GM21825 (cell line): Measurements from ENCODE around the gene GABBR2.

Experiments
- ATAC-seq: cut with Tn5 transposase; IDR thresholded peaks from one replicate; pipeline ENCODE4 v1.9.1; 2021; ENCODE audit warnings: mild to moderate bottlenecking, moderate library complexity; ENCODE audit not compliant: unreplicated experiment

The GABBR2 gene

DNA sequence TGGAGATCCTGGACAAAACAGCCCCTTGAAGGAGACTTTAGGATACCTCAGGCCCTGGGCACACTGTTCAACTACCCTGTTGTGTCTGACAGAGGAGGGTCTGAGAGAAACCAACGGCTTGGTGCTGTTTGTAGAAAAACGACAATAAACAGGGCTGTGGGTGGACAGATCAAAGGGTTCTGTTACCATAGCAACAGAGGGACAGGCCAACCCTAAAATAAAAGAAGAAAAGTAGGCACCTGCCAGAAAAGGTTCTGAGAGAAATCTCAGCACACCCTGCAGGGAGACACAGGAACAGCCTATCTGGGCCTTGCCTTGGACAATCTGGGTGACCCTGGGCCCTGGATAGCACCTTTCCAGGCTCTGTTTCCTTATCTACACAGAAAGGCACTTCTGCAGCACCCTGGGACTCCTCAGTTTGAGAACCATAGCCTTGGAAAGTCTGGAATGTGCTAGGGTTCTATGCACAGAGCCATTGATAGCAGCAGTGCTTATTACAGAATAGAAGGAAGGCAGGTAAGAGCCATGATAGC lies 348.5 kb downstream of the GABBR2 start:
- ATAC-seq = no peak

DNA sequence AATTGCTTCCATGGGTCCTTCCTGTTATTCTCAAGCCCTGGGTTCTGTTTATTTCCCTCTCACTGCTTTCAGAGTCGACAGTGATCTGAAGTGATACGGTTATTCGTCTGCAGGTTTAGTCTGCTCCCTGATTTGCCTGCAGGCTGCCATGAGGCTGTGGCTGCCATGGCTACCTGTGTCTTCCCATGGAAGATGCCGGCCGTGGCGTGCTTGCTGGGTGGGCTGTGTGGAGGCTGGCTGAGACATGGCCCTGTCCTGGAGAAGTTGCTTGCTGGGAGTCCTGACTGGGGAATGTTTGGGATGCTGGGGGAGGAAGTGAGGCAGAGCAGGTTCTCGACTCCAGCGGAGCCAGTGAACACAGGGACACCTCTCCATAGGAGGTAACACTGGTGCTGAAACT lies 349.2 kb downstream of the GABBR2 start:
- ATAC-seq = no peak

DNA sequence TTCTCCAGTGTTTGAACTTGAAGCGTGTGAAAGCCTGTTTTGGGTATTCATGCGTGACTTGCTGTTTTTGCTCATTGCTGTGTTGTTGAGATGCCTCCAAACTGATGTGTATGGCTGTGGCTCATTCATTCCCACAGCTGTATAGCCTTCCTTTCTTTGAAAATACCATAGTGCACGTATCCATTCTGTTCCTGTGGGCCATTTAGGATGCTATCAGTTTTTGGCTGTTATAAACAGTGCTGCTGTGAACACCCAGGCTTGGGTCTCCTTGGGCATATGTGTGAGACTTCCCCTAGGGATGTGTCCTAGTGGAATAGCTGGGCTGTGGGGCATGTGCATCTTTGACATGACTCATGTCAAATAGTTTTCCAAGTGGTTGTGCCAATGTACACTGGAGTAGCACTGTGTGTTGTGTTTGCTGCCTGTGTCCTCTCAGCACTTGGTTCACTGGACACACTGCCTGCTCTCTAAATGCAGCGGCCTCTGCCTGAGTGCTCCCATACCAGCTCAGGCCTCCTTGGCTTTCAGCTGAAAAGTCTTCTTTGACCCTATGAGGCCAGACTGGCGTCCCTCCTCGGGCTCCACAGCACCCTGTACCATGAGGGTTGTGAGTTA lies 350.7 kb downstream of the GABBR2 start:
- ATAC-seq = no peak

DNA sequence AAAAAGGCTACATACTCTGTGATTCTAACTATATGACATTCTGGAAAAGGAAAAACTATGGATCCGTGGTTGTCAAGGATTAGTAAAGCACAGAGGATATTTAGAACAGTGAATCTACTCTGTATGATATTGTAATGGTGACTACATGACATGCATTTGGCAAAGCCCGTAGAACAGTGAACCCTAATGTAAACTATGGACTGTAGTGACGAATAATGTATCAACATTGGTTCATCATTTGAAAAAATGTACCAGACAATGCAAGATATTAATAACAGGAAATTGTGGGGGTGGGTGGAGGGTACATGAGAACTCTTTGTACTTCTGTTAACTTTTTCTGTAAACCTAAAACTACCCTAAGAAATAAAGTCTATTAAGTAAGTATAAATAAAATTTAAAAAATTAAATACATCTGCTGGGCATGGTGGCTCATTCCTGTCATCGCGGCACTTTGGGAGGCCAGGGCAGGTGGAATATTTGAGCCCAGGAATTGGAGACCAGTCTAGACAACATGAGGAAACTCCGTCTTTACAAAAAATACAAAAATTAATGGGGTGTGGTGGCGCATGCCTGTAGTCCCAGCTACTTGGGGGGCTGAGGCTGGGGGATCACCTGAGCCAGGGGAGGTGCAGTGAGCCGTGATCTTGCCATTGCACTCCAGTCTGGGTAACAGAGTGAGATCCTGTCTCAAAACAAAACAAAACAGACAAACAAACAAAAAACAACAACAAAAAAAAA lies 351.6 kb downstream of the GABBR2 start:
- no peak for ATAC-seq

DNA sequence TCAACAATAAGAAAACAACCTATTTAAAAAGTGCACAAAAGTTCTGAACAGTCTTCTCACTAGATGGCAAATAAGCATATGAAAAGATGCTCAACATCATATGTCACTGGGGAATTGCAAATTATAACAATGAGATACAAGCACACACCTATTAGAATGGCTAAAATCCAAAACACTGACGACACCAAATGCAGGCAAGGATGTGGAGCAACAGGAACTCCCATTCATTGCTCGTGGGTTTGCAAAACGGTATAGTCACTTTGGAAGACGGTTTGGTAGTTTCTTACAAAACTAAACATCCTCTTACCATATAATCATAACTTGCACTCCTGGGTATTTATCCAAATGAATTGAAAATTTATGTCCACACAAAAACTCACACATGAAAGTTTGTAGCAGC lies 352.4 kb downstream of the GABBR2 start:
- ATAC-seq = no peak

DNA sequence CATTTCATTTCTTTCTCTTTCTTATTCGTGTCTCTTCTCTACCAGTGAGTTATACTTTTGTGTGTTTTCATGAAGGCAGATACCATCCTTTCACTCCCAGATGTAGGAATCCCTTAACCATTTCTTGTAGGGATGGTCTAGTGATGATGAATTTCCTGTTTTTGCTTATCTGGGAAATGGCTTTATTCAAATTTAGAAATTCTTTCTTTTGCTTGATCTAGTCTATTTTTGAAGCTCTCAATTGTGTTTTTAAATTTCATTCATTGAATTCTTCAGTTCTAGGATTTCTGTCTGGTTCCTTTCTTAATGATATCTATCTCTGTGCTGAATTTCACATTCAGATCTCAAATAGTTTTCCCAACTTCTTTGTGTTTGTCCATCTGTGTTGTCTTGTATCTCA lies 357.4 kb downstream of the GABBR2 start:
- no peak for ATAC-seq

DNA sequence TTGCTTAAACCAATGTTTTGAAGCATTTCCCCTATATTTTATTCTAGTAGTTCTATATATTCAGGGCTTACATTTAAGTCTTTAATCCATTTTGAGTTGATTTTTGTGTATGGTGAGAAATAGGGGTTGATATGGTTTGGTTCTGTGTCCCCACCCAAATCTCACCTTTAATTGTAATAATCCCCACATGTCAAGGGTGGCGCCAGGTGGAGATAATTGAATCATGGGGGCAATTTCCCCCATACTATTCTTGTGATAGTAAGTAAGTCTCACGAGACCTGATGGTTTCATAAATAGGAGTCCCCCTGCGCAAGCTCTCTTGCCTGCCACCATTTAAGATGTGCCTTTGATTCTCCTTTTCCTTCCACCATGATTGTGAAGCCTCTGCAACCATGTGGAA lies 361.1 kb downstream of the GABBR2 start:
- no peak for ATAC-seq

DNA sequence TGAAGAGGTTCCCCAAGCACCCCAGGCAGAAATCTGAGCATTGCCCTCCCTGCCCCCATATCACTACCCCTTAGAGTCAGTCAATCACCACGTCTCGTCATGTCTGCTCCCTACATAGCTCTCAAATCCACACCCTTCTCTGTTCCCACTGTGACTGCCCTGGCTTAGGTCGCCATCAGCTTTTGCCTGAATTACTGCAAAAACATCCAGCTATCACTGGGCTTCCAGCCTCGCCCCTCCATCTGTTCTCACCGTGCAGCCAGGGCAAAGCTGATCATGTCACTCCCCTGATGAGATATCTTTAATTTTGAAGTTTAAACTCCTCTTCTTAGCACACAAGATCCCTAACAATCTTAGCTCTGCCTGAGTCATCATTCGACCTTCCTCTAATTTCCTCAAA lies 363.7 kb downstream of the GABBR2 start:
- ATAC-seq = no peak

DNA sequence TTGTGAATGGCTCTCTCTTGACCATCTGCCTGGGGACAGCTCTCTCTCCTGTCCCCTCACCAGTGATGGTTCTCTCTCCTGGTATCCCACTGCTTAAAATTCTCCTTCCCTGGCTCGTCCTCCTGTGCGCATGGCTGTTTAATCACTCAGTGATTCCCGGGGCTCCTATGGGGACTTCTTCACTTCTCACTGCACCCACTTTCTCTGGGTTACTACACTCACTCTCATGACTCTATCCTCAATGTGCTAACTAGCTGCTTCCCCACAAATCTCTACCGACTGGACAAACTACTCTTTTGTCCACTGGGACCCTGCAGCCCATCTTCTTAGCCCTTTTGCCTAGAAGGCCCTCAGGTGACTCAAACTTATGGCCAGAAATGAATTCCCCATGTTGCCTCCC lies 364.2 kb downstream of the GABBR2 start:
- ATAC-seq = no peak

DNA sequence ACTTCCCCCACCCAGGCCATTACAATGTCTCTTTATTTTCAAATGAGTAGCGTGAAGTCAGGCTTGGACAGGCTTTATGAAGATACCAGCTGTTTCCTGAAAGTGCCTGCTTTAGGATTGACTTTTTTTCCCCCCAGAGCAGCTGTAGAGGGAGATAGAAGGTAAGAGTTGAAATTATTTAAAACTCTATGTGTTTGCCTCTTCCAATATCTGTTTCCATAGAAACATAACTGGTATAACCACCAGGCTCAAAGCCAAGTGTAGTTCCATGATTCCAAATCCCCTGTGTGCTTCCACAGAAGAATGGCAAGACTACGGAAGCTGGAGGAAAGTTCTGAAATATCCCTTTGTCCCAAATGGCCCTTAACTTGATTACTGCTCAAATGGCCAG lies 365.9 kb downstream of the GABBR2 start:
- ATAC-seq = no peak

DNA sequence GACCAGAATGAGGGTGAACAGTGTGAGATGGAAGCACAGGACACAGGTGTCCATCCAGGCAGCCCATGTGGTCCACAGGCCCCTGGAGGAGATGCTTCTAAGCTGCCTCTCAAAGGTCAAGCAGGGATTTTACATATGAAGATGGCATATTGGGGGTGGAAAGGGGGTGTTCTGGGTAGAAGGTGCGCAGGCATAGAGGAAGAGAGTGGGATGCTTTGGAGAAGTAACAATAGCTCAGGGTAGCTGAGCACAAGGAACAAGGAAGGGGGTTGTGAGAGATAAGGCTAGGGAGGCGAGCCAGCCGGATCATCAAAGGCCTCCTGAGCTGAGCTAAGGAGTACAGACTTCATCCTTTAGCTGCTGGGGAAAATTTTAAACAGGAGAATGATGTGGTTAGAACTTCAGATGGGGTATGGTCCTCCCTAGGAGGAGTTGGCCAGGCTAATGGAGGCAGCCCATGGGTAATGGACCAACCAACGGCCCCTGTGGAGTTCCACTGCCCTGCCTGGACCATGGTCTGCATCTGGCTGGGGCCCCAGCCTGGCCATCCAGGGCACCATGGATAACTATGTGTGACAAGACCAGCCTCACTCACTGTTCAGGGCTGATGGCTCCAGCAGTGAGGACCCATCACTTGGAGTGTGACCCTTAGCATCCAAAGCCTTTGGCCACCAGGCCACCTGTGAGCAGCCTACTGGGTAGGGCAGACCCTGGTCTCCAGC lies 366.5 kb downstream of the GABBR2 start:
- ATAC-seq = no peak

DNA sequence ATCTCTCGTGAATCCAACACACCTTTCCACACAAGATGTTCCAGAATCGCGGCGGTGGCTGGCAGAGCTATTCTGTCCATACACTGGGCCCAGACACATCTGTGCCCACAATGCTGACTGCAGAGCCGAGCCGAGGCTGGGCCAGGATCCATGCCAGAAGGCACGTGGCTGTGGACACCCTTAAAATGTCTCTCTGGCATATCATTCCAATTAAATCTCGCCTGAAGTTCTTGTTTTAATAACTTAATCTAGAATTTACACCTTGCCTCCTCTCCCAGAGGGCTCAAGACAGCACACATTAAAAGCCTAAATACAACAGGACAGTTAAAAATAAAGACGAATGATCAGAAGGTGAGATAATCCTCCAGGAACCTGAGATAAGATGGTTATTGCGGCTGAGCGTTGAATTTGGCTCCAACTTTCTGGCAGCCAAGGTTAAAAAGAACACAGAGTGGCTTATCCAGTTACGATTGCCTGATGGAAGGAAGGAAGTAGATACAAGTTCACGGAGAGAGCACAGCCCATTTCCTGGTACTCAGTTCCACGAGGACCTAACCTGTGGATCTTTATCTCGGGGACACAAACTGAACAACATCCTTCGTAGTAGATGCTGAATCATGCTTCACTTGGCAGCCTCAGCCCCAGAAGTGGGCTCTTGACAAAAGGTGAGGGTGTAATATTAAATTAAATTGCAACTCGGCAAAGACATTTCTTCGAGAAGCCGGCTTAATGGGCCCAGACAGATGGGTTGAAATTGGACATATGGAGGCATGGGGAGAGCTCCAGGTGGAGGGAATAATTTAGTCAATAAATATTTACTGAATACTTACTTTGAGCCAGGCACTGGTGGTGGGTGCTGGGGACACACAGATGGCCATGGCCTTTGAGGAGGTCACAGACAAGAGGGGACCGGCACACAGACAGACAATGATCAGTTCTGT lies 367.3 kb downstream of the GABBR2 start:
- ATAC-seq = no peak

DNA sequence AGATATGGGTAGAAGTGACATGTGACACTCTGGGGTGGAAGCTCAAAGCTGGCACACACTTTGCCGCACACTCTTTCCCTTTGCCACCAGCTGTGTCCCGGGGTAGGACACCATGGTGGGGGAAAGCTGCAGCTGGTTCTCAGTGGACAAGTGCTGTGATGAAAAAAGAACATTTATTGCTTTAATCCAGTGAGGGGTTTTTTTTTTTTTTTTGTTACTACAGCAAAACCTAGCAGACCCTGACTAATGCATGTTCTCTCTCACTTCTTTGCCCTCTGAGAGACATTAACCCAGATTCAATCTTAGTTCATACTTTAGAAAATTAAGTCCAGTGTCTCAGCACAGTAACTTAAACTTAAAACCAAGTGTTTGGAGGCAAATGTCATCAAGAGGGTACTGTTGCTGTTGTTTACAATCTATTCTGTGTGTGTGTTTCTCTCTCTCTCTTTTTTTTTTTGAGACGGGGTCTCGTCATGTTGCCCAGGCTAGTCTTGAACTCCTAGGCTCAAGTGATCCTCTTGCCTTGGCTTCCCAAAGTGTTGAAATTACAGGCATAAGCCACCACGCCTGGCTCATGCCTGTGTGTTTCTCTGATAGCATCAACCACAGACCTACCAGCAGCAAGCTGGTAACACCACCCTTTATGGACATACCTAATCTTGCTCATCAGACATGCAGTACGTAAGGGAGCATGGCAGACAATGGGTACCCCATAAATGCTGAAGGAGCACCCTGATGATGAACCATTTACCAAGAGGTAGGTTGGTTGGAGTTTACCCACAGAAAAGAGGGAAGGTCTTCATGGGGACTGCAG lies 368.5 kb downstream of the GABBR2 start:
- ATAC-seq = no peak

DNA sequence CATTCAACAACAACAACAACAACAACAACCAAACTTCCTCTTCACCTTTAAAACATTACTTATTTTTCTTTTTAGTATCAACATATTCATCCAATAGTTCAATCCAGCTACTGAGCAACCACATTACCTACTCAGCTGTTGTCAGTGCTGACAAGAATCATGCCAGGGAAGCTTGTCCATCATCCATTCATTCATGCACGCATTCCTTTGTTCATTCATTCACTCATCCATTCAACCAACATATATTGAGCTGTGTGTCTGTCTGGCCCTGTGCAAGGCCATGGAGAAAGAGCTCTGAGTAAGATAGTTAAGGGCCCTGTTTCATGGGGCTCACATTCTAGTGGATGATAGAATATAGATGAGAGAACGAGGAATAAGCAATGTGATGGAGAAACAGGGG lies 373.1 kb downstream of the GABBR2 start:
- no peak for ATAC-seq

DNA sequence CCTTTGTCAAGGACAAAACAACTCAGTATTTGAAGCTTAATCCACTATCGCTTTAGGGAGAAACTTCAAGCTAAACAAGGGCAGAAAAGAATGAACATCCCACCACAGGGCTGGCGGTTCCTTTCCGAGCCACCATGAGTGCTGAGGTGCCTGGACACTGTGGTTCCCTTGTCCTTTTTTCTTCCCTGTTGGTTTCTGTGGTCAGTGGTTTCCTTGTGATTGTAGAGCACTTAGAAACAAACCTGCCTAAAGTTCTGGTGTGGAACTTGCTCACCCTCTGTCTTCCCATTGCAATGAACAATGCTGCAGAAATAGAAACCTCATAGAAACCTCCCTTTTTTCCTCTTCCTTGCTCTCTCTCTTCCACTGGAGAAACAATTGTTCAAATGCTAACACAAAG lies 373.9 kb downstream of the GABBR2 start:
- no peak for ATAC-seq

DNA sequence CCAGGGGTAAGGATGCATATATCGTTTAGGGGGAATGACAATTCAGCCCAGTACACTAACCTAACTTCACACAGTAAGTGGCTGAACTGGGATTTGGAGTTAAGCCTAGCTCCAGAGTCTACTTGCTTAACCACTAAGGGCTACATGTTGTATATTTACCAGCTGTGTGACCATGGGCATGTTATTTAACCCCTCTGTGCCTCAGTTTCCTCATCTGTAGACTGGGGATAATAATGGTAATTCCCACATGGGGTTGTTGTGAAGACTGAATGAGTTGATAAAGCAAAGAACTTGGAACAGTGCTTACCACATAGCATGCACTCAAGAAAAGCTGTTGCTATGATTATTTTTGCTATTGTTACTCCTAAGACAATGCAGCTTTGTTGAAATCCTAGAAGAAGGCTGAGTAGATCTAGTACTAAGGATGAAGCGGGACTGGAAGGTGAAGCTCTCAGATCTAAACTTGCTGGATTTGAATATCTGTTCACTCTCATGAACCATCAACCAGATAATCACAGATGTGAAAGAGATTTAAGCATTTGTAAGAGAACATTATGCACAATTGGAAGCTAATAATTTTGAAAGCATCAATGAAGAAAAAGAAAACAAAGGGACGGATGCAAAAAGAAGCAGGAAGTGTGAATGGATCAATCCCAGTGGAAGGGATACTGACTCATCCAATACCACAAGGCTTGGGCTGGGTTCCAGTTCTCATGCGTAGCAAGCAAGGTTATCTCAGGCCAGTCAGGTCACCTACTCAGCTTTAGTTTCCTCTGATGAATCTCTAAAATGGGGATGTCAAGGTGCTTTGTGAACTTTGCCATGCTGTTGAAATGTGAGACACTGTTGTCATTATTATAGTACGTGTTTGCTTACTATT lies 374.8 kb downstream of the GABBR2 start:
- no peak for ATAC-seq

DNA sequence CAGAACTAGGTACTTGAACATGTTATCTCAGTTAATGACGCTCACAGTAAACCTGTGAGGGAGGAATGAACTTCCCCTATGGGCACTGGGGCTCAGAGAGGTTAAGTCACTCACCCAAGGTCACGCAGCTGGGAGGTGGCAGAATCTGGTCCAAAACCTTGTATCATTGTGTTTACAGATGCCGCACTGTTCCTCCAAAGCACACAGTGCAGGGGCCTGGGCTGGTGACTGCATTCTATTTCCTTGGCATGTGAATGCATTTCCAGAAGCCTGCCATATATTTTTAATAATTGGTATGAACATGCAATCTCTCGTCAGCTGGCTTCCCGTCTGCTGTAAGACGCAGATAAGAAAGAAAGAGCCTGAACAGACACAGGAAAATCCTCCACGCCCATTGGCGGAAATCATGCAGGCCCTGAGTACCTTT lies 376.3 kb downstream of the GABBR2 start:
- ATAC-seq = no peak

DNA sequence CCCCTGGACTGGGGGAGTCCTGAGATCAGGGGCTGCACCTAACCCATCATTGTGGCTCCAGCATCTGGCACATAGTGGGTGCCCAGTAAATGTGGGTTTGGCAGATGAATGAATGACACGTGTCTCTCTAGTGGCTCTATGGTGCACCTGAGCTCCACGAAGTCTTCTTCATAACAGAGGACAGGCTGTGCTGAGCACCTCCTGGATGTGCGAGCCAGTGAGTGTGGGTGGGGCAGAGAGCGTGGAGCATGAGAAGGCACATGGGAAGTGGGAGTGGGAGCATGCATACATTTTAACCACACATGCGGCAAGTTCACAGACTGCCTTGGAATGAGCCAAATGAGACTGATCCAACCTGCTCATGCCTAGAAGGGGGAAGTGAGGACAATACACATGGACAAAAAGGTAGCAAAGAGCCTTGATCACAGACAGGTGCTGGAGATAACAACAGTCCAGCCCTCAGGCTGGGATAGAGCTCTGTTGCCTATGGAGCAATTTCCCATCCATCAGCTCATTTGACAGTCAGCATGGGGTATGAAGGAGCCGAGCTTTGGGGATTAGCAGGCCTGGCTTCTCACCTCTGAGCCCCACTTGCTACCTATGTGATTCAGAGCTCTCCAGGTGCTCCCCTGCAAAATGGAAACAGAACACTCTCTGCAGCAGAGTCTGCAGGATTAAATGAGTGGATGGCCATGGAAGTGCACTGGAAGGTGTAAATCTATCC lies 377.0 kb downstream of the GABBR2 start:
- no peak for ATAC-seq
